Loucy (cell line): ENCODE data around the gene DNASE1.

Experiments
- EZH2phosphoT487 ChIP-seq: fragments of 200-600 bp; IDR thresholded peaks from 2 replicates; pipeline ENCODE4 v1.6.1; 2018; ENCODE audit warnings: antibody characterized with exemption, mild to moderate bottlenecking, moderate library complexity, borderline replicate concordance
- TF ChIP-seq, protein P1 (sequence below): fragments of 200-600 bp; sonication (generic); conservative IDR thresholded peaks from 2 replicates; pipeline ENCODE4 v1.5.1; 2014; ENCODE audit warnings: mild to moderate bottlenecking, antibody characterized with exemption, low read length

DNA sequence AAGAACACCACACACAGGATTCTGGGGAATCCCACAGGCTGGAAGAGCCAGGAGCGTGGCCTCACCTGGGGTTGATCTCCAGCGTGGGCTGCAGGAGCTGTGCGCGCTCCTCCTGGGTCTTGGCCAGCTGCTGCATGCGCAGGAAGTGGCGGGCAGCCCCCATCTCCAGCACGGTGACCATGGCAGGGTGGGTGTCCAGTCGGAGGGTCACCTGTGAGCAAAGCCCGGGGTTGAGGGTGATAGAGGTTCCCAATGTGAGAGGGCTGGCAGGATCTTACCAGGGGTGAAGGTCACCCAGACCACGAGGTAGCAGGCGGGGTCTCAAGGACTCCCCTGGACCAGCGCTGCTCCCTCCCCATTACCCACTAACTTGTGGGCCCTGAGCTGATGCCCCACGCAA lies 7.4 kb downstream of the DNASE1 start:
- TF ChIP-seq, protein P1, sequence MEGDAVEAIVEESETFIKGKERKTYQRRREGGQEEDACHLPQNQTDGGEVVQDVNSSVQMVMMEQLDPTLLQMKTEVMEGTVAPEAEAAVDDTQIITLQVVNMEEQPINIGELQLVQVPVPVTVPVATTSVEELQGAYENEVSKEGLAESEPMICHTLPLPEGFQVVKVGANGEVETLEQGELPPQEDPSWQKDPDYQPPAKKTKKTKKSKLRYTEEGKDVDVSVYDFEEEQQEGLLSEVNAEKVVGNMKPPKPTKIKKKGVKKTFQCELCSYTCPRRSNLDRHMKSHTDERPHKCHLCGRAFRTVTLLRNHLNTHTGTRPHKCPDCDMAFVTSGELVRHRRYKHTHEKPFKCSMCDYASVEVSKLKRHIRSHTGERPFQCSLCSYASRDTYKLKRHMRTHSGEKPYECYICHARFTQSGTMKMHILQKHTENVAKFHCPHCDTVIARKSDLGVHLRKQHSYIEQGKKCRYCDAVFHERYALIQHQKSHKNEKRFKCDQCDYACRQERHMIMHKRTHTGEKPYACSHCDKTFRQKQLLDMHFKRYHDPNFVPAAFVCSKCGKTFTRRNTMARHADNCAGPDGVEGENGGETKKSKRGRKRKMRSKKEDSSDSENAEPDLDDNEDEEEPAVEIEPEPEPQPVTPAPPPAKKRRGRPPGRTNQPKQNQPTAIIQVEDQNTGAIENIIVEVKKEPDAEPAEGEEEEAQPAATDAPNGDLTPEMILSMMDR = no peak
- TF ChIP-seq EZH2phosphoT487 = no peak
